GM21717 (cell line): ENCODE data around the gene GSTK1.
"Not testable (repeated sequence)": the region's sequence is repeated elsewhere in the genome, so short reads cannot be mapped to it uniquely, and the experiment has no call there.

Source experiments
- ATAC-seq: cut with Tn5 transposase; IDR thresholded peaks from one replicate; pipeline ENCODE4 v1.9.1; 2021; ENCODE audit warnings: mild to moderate bottlenecking, moderate library complexity; ENCODE audit not compliant: unreplicated experiment

Gene GSTK1

DNA sequence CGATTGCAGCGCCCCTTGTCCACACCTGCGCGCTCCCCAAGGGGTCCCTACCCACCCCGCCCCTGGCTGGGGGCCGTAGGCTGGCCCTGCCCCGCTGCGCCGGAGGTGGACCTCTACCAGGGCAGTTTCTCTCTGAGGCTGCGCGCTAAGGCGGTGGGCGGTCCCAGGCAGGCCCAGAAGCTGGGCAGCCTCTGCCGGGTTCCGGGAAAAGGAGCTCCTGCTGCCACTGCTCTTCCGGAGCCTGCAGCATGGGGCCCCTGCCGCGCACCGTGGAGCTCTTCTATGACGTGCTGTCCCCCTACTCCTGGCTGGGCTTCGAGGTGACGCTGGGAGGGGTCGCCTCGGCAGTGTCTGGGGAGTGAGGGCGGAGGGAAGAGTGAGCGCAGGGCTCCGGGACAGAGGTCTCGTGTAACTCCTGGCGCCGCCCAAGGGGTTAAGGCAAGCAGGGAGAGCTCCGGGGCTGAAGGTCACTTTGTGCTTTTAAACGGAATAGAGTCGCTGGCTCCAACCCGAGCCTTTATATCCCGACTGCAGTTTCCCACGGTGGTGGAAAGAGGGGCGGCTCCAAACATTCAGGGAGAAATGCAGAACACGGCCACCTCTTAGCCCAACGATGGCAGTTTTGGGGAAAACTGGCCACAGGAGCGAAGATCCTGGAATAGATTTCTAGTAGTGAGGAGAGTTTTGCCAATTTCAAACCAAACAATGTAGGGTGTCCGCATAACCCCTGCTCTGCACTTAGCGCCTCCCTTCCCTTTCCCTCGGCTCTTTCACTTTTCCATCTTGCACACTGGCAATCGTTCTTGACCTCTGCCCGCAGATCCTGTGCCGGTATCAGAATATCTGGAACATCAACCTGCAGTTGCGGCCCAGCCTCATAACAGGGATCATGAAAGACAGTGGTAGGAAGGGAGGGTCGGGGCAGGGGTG is at the start of gene GSTK1:
GSTK1 (plus strand) TSS at position 176 of the 930 bp plus-strand sequence; CDS start at position 249, 73 bp downstream.
- ATAC-seq, result peak; percentile 97

DNA sequence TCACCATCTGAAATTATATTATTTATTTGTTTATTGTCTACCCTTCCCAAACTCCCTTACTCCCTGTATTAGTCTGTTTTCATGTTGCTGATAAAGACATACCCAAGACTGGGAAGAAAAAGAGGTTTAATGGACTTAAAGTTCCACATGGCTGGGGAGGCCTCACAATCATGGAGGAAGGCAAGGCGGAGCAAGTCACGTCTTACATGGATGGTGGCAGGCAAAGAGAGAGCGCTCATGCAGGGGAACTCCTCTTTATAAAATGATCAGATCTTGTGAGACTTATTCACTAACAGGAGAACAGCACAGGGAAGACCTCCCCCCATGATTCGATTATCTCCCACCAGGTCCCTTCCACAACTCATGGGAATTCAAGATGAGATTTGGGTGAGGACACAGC is 49.8 kb upstream of the GSTK1 start:
- not testable (repeated sequence) for ATAC-seq

DNA sequence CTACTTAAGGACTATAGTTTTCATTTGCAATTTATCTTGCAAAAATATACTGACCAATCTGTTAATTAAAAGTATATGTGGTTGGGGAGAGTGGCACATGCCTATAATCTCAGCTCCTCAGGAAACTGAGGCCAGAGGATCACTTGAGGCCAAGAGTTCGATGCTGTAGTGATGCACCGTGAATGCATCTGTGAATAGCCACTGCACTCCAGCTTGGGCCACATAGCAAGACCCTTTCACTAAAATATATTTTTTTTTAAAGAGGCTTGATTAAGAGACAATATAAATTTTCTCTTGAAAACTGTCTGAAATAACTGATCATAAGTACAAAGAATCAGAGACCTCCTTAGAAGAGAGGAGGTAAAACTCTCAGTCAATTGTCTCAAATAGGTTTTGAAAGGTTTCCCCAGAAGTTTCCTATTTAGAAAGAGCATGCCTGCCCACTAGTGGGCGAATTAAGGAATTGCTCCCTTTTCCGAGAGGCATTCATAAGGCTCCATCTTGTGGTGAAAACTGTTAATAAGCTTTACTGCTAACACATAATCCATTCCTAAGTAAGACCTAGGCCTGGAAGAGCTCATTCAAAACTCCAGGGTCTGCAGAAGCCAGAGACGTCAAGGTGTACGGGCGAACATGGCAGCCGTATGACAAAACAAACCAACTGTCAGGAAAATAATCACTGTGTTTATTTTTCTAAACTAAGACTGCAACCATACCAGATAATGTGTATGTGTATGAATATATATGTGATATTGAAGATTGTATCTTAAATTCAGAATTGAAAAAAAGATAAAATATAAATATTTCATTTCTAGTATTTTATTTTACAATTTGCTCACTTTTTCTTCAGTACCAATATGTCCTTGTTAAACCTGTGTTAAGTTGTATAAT is 48.2 kb upstream of the GSTK1 start:
- ATAC-seq, result peak; percentile 86

DNA sequence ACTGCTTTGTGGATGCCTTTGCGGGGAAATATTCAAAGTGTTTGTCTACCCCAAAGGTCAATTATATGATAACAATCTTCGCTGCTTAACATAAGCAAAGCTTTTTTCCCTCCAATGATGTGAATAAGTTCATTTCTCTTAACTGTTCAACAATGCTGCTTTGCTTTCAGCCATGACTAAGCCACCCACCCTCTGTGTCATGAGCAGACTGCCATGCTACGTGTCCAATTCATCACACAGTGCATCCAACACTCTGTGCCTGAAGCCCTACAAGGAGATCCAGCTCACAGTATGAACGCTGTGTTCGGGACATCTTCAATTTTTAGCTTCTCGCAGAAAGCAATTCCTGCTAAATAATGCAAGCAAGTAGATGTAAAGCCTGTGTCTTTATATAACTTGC is 47.1 kb upstream of the GSTK1 start:
- no peak for ATAC-seq

DNA sequence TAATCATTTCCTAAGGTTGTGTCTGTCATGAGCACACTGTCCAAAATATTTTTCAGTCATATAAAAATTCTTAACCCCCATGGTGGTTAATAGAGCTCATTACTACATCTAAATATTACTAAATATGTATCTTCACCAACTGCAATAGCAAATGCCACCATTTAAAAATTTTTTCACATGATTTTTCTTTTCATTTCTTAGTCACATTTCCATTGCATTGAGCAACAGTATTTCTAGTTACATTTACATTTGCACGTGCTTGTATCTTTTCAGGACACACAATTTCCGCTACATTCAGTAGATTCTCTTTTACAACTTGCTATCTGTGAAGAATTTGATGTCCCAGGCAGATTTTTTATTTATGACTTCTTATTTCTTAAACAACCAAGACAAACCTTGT is 46.6 kb upstream of the GSTK1 start:
- no peak for ATAC-seq

DNA sequence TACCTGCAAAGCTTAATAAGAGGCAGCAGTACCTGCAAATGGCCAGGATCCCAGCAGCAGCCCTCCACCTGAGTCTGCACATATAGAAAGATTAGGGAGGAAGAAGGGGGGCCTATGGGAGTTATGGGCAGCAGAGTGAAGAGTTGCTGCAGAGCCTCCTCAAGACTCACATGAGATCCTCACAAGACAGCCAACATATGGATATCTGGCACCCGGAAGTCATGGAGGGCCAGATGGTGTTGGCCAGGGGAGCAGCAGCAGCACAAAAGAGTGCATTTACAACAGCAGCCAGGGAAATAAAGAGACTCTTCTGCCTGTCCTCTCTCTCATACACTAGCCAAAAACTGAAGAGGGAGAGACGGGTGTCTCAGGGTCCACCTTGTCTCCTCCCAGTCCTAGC is 45.4 kb upstream of the GSTK1 start:
- ATAC-seq, result no peak

DNA sequence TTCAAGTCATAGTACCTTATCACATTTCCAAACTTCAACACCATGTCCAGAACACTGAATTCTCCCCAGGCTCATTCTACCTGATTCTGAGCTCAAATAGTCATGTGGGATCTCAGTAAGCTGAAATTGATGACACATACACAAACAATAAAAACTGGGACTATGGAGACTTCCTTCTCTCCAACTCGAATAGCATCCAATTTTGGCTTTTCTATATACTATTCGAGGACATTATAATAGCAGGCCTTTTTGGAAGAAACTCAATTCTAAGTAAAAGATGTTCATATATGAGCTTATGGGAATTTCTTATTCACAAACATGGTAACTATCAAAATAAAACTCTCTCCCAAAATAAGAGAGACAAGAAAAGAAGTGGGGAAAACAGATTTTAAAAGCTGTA is 42.0 kb upstream of the GSTK1 start:
- ATAC-seq, result no peak

DNA sequence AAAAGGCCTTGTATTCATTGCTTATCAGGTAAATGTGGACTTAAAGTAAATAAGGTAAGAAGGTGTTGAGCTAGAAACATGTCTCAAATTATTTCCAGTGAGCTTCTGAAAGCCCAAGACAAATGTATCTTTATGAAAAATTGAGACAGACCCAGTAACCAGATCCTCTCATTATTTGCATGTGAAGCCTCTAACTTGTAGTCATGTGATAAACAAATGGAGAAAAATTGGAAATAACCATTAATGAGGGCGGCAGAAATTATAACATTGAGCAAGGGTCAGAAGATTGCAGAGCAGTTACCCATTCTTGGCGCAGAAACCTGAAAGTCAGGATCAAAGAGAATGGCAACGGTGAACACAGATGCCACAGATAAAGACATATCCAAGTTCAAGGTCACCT is 41.5 kb upstream of the GSTK1 start, which contains the start of gene TAS2R40:
TAS2R40 (plus strand) TSS at position 301 of the 400 bp plus-strand sequence; CDS start at position 343, 42 bp downstream.
- ATAC-seq, result no peak

DNA sequence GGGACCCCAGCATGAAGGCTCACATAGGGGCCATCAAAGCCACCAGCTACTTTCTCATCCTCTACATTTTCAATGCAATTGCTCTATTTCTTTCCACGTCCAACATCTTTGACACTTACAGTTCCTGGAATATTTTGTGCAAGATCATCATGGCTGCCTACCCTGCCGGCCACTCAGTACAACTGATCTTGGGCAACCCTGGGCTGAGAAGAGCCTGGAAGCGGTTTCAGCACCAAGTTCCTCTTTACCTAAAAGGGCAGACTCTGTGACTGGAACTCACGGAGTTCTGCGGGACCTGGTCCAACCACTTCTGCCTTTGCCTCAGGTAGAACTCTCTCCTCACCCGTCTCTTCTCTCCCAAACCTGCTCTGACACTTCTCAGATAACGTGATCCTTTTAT is 40.5 kb upstream of the GSTK1 start:
- no peak for ATAC-seq

DNA sequence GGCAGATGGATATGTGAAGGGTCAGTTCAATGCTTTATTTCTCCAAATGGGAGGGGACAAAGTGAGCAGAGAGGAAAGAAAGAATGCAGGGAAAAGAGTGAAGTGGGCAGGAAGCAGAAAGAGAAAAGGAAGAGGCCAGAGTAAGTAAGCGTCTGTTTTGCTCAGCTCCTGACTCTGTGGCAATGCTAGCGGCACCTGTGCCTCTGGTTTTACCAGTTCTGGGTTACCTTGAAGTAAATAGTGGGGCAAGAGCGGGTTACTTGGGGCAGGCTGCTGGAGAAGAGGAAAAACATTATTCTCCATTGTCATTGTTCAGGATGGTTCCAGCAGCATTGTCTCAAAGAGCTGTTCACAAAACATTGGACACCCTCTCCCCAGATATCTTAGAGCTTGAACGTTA is 39.5 kb upstream of the GSTK1 start:
- no peak for ATAC-seq

DNA sequence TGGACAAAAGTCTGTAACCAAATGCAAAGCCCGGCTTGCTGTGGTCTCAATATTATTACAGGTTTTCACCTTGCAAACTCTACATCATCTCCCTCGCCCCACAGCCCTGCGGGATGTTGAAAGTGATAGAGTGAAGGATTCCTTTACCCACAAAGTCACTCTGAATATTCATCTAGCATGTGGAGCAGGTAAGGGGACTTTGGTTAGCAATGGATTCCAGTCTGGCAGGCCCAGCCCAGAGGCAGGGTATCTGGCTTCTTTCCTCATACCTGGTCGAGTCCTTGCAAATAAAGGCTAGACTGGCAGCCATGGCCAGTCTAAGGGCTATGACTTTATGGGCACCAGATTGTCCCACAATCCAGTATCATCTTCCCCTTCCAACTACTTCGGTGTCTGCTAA is 38.2 kb upstream of the GSTK1 start:
- no peak for ATAC-seq

DNA sequence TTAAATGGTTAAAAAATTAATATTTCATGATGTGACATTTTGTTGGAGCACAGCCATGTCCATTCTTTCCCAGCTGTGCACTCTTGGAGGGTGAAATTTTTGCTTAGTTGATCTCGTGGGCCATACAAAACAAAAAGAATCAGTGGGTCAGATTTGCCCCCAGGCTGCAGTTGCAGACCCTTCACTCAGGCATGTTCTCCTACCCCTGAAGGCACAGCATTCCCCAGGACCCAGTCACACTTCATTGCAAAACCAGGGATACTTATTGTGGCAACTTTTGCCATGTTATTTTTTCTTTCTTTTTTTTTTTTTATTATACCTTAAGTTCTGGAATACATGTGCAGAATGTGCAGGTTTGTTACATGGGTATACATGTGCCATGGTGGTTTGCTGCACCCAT is 35.4 kb upstream of the GSTK1 start:
- no peak for ATAC-seq

DNA sequence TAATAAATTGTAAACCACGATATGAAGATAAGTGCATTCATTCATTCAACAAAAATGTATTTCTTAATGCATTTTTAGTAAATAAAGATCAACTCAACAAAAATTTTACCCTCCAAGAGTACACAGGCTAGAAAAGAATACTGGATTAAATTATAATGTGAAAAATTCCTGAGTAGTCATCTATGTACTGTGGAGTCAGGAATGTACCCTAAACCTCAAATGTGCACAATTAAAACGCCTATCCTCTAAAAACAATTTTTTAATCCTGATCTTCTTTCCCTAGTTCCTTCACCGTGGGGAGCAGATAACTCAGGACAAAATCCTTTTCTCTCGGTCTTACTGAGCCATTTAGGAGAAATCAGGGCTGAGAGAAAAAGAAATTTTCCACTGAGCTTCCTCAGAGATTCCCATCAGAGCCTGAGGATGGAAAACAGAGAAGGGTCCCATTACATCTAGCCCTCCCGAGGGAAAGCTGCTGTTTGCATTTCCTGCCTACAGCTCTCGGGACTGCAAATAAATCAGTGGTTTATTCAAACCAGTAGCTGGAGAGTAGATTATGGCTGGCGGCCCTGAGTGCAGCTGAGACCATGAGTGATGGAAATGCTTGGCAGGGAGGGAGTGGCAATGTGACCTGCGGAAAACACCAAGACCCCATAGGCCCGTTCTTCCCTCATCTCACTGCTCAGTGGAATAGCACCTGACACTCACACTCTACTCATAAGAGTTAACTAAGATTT is 34.0 kb upstream of the GSTK1 start:
- no peak for ATAC-seq

DNA sequence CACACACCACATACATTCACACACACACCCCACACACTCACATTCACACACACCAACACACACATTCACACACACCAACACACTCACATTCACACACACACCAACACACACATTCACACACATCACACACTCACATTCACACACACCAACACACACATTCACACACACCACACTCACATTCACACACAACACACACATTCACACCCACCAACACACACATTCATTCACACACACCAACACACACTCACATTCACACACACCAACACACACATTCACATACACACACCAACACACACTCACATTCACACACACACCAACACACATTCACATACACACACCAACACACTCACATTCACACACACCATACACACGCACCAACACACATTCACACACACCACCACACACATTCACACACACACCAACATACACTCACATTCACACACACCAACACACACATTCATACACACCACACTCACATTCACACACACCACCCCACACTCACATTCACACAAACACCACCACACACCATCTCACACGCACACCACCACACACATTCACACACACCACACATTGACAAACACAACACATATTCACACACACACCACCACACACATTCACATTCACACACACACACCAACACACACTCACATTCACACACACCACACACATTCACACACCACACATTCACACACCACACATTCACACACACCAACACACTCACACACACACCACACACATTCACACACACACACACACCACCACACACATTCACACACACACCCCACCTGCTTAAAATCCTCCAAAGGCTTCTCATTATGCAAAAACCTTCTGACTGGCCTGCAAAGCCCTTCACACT is 32.4 kb upstream of the GSTK1 start:
- no peak for ATAC-seq

DNA sequence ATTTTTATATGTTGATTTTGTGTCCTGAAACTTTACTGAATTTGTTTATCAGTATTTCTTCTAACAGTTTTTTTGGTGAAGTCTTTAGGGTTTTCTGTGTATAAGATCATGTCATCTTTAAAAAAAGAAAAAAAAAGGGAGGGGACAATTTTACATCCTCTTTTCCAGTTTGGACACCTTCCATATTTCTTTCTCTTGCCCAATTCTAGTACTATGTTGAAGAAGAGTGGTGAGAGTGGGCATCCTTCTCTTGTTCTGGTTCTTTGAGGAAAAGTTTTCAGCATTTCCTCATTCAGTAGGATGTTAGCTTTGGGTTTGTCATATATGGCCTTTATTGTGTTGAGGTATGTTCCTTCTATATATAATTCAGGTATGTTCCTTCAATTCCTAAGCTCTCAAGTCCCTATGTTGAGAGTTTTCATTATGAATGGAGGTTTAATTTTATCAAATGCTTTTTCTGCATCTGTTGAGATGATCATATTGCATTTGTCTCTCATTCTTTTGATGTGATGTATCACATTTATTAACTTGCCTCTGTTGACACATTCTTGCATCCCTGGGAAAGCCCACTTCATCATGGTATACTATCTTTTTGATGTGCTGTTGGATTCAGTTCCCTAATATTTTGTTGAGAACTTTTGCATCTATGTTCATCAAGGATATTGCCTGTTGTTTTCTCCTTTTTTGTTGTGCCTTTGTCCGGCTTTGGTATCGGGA is 29.3 kb upstream of the GSTK1 start:
- no peak for ATAC-seq

DNA sequence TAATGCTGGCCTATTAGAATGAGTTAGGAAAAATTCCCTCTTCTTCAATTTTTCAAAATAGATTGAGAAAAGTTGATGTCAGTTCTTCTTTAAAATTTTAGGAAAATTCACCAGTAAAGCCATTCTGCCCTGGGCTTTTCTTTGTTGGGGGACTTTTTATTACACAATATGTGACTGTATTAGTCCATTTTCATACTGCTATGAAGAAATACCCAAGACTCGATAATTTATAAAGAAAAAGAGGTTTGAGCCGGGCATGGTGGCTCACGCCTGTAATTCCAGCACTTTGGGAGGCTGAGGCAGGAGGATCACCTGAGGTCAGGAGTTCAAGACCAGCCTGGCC is 28.7 kb upstream of the GSTK1 start:
- ATAC-seq, result no peak

DNA sequence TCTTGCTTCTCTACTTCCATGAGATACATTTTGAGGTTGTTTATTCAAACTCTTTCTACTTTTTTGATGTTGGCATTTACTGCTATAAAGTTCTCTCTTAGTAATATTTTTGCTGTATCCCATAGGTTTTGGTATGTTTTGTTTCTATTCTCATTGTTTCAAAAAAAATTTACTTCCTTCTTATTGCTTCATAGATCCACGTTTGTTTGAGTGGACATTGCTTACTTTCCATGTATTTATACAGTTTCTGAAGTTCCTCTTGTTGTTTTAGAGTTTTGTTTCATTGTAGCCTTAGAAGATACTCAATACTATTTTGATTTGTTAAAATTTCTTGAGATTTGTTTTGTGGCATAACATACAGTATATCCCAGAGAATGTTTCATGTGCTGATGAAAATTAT is 27.7 kb upstream of the GSTK1 start:
- no peak for ATAC-seq

DNA sequence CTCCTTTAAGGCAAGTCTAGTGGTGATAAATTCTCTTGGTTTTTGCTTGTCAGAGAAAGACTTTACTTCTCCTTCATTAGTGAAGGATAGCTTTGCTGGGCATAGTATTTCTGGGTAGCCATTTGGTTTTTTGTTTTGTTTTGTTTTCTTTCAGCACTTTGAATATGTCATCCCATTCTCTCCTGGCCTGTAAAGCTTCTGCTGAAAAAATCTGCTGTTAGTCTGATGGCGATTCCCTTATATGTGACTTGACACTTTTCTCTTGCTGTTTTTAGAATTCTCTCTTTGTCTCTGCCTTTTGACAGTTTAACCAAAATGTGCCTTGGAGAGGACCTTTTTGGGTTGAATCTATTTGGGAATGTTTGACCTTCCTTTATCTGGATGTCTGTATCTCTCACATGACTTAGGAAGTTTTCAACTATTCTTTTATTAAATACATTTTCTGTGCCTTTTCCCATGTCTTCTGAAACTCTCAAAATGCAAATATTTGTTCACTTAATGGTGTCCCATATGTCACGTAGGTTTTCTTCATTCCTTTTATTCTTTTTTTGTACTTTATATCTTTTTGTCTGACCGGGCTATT is 26.7 kb upstream of the GSTK1 start:
- no peak for ATAC-seq

DNA sequence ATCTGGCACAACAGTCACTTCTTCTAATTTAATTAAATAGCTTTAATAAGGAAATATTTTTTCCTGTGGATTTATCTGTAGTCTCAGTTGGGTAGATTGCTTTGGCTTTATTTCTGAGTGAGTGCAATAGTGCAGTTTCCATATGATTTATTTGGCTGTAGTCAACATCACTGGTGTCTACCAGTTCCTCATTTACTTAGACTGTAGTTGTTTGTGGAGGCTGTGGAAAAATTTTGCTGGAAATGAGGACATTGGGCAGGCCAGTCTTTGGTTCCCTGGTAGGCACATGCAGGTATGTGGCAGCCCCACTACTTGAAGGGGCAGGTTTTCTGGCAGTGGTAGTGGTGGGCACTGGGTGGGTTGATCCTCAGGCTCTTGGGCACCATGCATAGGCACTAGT is 25.9 kb upstream of the GSTK1 start:
- ATAC-seq, result no peak
